K562 (cell line): Measurements from ENCODE around the gene SLC39A12. TPM values are rescaled to one million over a fixed set of nuclear protein-coding genes. Genes with fewer than 3 reads are reported as not detected.

ENCODE experiments used
- ATAC-seq: fragments of 200-7000 bp; cut with Tn5 transposase; 3 replicates; pipeline ENCODE4 v1.9.1; 2020; ENCODE audit warnings: moderate library complexity
- BruUV-seq: library from RNA; stranded (reverse); fragments of 400-500 nt; replicated peaks from 2 replicates; lab custom pipeline; 2021; lab: Mats Ljungman, UMichigan
- CTCF ChIA-PET: fragments of 300-600 bp; formaldehyde crosslinking; extraction: SDS; loops from one replicate; lab custom pipeline; 2021; ENCODE audit warnings: low intra/inter-chr PET ratio; lab: Yijun Ruan, JAX
- POLR2A ChIA-PET: fragments of 300-600, 350-650 bp; sonication (Branson Sonifier 250); formaldehyde crosslinking; extraction: SDS; loops from one replicate; lab custom pipeline; 2021; ENCODE audit warnings: antibody characterized with exemption, inconsistent platforms; lab: Yijun Ruan, JAX
- DNase-seq, 4 experiments: peaks; one replicate each; pipeline versions ENCODE4 v3.0.0 to v3.0.0-alpha.2; 2011 to 2018; ENCODE audit warnings: low spot score in 3 of 4, mixed read lengths in 3 of 4; ENCODE audit errors: extremely low read depth in 1 of 4
- FAIRE-seq: peaks from 2 replicates; lab custom pipeline; 2011; peaks lifted over from hg19 to GRCh38; lab: Jason Lieb, UNC
- H2AFZ ChIP-seq: 2 replicates; pipeline ENCODE4 v1.6.0; 2011; ENCODE audit warnings: low read depth, low read length, control low read depth, inconsistent platforms
- H3K27ac ChIP-seq: fragments of 200-600 bp; 3 replicates; pipeline ENCODE4 v1.8.0; 2011; ENCODE audit warnings: low read depth, mild to moderate bottlenecking, control low read depth, inconsistent platforms, low read length, moderate library complexity, mixed read lengths; ENCODE audit errors: extremely low read depth
- H3K27me3 ChIP-seq, 2 experiments: fragments of 300-600 bp in 1 of 2; 2 replicates in 1 of 2; 3 replicates in 1 of 2; pipeline versions ENCODE4 v1.6.0 to v1.8.0; 2011; ENCODE audit warnings: inconsistent platforms in 2 of 2, low read length in 2 of 2, mild to moderate bottlenecking in 1 of 2, mixed read lengths in 1 of 2, moderate library complexity in 1 of 2; ENCODE audit not compliant: control insufficient read depth in 2 of 2, insufficient read depth in 2 of 2
- H3K36me3 ChIP-seq: fragments of 300-600 bp; 3 replicates; pipeline ENCODE4 v1.8.0; 2011; ENCODE audit warnings: mild to moderate bottlenecking, low read length, inconsistent platforms; ENCODE audit not compliant: control insufficient read depth, insufficient read depth
- H3K4me1 ChIP-seq, 2 experiments: fragments of 200-600 bp in 1 of 2; replicated peaks in 1 of 2; 2 replicates in 1 of 2; 3 replicates in 1 of 2; pipeline versions ENCODE4 v1.5.1 to v1.8.0; 2011; ENCODE audit warnings: inconsistent platforms in 2 of 2, low read length in 2 of 2, mild to moderate bottlenecking in 1 of 2, mixed read lengths in 1 of 2, moderate library complexity in 1 of 2; ENCODE audit not compliant: control insufficient read depth in 2 of 2, insufficient read depth in 2 of 2
- H3K4me2 ChIP-seq: 2 replicates; pipeline ENCODE4 v1.6.1; 2011; ENCODE audit warnings: low read length, control low read depth, inconsistent platforms, mixed read lengths; ENCODE audit not compliant: insufficient read depth
- H3K4me3 ChIP-seq: fragments of 200-600 bp; sonication (generic), shearing (Covaris generic); 2 replicates; pipeline ENCODE4 v1.5.1; 2016; ENCODE audit warnings: control low read depth, inconsistent platforms
- H3K79me2 ChIP-seq: fragments of 200-600 bp; 3 replicates; pipeline ENCODE4 v1.8.0; 2011; ENCODE audit warnings: low read length, inconsistent platforms; ENCODE audit not compliant: control insufficient read depth, insufficient read depth
- H3K9ac ChIP-seq, 2 experiments: 2 replicates each; pipeline versions ENCODE4 v1.6.0 to v1.6.1; 2011; ENCODE audit warnings: low read depth in 2 of 2, low read length in 2 of 2, control low read depth in 1 of 2, inconsistent platforms in 1 of 2, mild to moderate bottlenecking in 1 of 2, mixed read lengths in 1 of 2; ENCODE audit not compliant: insufficient read depth in 1 of 2
- H3K9me1 ChIP-seq: one replicate; pipeline ENCODE4 v1.6.0; 2011; ENCODE audit warnings: inconsistent platforms, mild to moderate bottlenecking, low read length, moderate library complexity; ENCODE audit not compliant: control insufficient read depth, insufficient read depth
- H3K9me3 ChIP-seq: replicated peaks from 2 replicates; pipeline ENCODE4 v1.5.1; 2011; ENCODE audit warnings: low read depth, low read length, inconsistent platforms; ENCODE audit not compliant: control insufficient read depth, insufficient read depth
- H4K20me1 ChIP-seq: replicated peaks from 2 replicates; pipeline ENCODE4 v1.6.1; 2011; ENCODE audit warnings: low read length, inconsistent platforms, mixed read lengths; ENCODE audit not compliant: control insufficient read depth, insufficient read depth
- ADNP ChIP-seq: fragments of 200-800 bp; sonication (Bioruptor generic); IDR thresholded peaks from 2 replicates; pipeline ENCODE4 v1.6.1; 2016; ENCODE audit warnings: missing genetic modification characterization, missing compliant biosample characterization
- BMI1 ChIP-seq: fragments of 150-350 bp; IDR thresholded peaks from 2 replicates; pipeline ENCODE4 v1.6.1; 2014; ENCODE audit warnings: low read length
- CEBPG ChIP-seq, 3 experiments: fragments of 200-800 bp in 1 of 3; sonication (Bioruptor generic) in 1 of 3; sonication (generic) in 1 of 3; formaldehyde crosslinking in 1 of 3; IDR thresholded peaks in 2 of 3; conservative IDR thresholded peaks in 1 of 3; 2 replicates each; pipeline versions ENCODE4 v1.6.1 to v1.8.0; 2016 to 2022; ENCODE audit warnings: missing compliant biosample characterization in 2 of 3, missing genetic modification characterization in 2 of 3, mild to moderate bottlenecking in 1 of 3, missing genetic modification reagents in 1 of 3
- FOXP1 ChIP-seq: sonication (generic); formaldehyde crosslinking; IDR thresholded peaks from 2 replicates; pipeline ENCODE4 v1.8.0; 2022; ENCODE audit warnings: mild to moderate bottlenecking, missing genetic modification reagents
- GATA2 ChIP-seq: sonication (generic); formaldehyde crosslinking; IDR thresholded peaks from 2 replicates; pipeline ENCODE4 v1.4.0; 2020; ENCODE audit warnings: mild to moderate bottlenecking, missing genetic modification reagents
- ILF3 ChIP-seq: fragments of 450-650 bp; IDR thresholded peaks from 2 replicates; pipeline ENCODE4 v1.6.1; 2018; ENCODE audit warnings: antibody characterized with exemption, mild to moderate bottlenecking, moderate library complexity, borderline replicate concordance
- PHF20 ChIP-seq: fragments of 450-650 bp; IDR thresholded peaks from 2 replicates; pipeline ENCODE4 v1.6.1; 2018; ENCODE audit not compliant: partially characterized antibody
- ZBTB17 ChIP-seq: fragments of 450-650 bp; formaldehyde crosslinking; IDR thresholded peaks from 2 replicates; pipeline ENCODE4 v1.4.0; 2020; ENCODE audit warnings: mild to moderate bottlenecking
- ZEB2 ChIP-seq: fragments of 450-650 bp; IDR thresholded peaks from 2 replicates; pipeline ENCODE4 v1.6.1; 2016
- ZNF24 ChIP-seq: fragments of 450-650 bp; IDR thresholded peaks from 2 replicates; pipeline ENCODE4 v1.6.1; 2016
- WGBS: fragments of 100-300 bp; shearing (Covaris generic); methylation state at CpG from one replicate; pipeline ENCODE4 v1.1.6; 2016; ENCODE audit warnings: low coverage, mixed read lengths; ENCODE audit not compliant: insufficient coverage; ENCODE audit errors: missing lambda C conversion rate; 5-methylcytosine and 5-hydroxymethylcytosine counted together
- in situ Hi-C: fragments of 300-500 bp; cut with MboI; formaldehyde crosslinking; loops from 4 replicates; pipeline ENCODE4 v1.15.0; 2018; ENCODE audit warnings: inconsistent platforms, mixed read lengths
- intact Hi-C: fragments of 100-400 bp; cut with micrococcal nuclease; formaldehyde crosslinking; loops from 2 replicates; pipeline ENCODE4 v1.14.2; 2022
- polyA plus RNA-seq, 8 experiments: library from polyadenylated mRNA; depleted of rRNA in 4 of 8; stranded (reverse) in 5 of 8; unstranded in 3 of 8; fragments of >200 nt; fragmentation: Nextera tagmentation in 2 of 8; fragmentation: Illumina TruSeq in 1 of 8; extraction: Ambion mirVana in 2 of 8; extraction: Trizol in 1 of 8; gene quantifications; 2 replicates each; pipeline versions ENCODE4 v1.2.1 to v1.2.3, GENCODE V29; 2011 to 2014; ENCODE audit warnings: inconsistent platforms in 1 of 8, missing spikeins in 1 of 8
- total RNA-seq, 7 experiments: library from RNA; depleted of rRNA in 6 of 7; stranded (reverse); fragments of >200 nt in 6 of 7; fragmentation: Illumina TruSeq in 2 of 7; extraction: Trizol in 2 of 7; gene quantifications; 2 replicates each; pipeline versions ENCODE4 v1.2.1 to v1.2.3, GENCODE V29; 2011 to 2021; ENCODE audit warnings: low replicate concordance in 1 of 7
- TF ChIP-seq, protein P1 (sequence below): fragments of 250-450 bp; sonication (Bioruptor Pico); IDR thresholded peaks from 2 replicates; pipeline ENCODE4 v1.9.0; 2021; ENCODE audit warnings: mild to moderate bottlenecking
- TF ChIP-seq, protein P2 (sequence below), 2 experiments: fragments of 450-650 bp; IDR thresholded peaks; 2 replicates each; pipeline ENCODE4 v1.6.1; 2018; ENCODE audit warnings: mild to moderate bottlenecking in 2 of 2, low read depth in 1 of 2; ENCODE audit not compliant: partially characterized antibody in 2 of 2
- TF ChIP-seq, protein P3 (sequence below): sonication (generic); formaldehyde crosslinking; IDR thresholded peaks from 2 replicates; pipeline ENCODE4 v1.8.0; 2022; ENCODE audit warnings: missing genetic modification reagents, mild to moderate bottlenecking, borderline replicate concordance
- TF ChIP-seq, protein P4 (sequence below): sonication (generic); formaldehyde crosslinking; IDR thresholded peaks from 2 replicates; pipeline ENCODE4 v1.9.0; 2022; ENCODE audit warnings: mild to moderate bottlenecking, missing genetic modification reagents

SLC39A12 gene
- total and polyA plus RNA-seq, 9 of the 15 experiments (the other 6 are each of a cell fraction or from before 2014, with no cell fraction given), result not detected

DNA sequence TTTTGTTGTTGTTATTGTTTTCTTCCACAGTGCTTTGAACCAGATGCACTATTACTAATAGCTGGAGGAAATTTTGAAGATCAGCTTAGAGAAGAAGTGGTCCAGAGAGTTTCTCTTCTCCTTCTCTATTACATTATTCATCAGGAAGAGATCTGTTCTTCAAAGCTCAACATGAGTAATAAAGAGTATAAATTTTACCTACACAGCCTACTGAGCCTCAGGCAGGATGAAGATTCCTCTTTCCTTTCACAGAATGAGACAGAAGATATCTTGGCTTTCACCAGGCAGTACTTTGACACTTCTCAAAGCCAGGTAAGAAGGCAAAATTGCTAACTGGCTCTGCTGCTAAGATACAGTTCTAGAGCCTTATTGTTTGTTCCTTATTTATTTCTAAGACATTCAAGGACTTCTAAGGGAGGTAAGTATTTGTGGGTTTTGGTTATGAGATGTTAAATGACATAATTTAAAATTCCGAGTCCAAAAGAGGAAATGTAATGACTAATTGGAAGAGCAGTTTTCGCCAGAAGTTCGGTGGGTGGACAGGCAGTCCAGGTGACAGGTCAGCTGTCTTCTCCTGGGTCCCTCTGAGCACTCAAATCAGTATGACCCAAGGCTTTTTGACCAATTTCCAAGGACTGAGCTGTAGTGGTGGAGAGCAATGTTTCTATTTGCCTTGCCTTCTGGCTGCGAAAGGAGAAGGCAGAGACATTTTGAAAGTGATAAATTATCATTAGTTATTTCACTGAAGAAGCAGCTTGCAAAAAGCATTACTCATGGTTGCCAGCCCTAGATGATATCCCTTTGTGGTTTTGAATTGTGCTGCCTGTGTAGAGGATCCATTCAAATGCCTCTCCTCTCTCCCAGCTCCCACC is 10.1 kb downstream of the SLC39A12 start:
- Histone ChIP-seq H3K4me1 (no peaks in the 10 kb centered on the region), H3K9me1 (no peaks in the 10 kb centered on the region), H3K9me3 (no peaks in the 10 kb centered on the region), H3K4me3 (no peak overlapping the region), H3K79me2 (no peaks in the 10 kb centered on the region), H3K9ac (no peak overlapping the region), H3K4me2 (no peak overlapping the region), H3K27me3 (peaks cover 0 to 4% of the 10 kb centered on the region in 2 experiments; a peak in 3 of 5 replicates), H4K20me1 (no peaks in the 10 kb centered on the region; the same call in 1 of the 2 replicates), H3K27ac (no peak overlapping the region), H2AFZ (no peak overlapping the region), H3K36me3 (no peaks in the 10 kb centered on the region)
- ATAC-seq (no peak), FAIRE-seq (no peak), DNase-seq (no peak)
- no TSS peak for BruUV-seq
- 0% methylated on average over 4 of the region's 4 CpGs for WGBS
- in situ Hi-C loops, result no loop called here
- intact Hi-C loops, result no loop called here
- CTCF ChIA-PET, result no interaction called here
- POLR2A ChIA-PET, result interaction anchor here (0.6 kb wide), 2 partner anchors 10 to 150 kb away, joined by 3 read pairs; partner anchors contain the start of gene SLC39A12
- TF ChIP-seq BMI1, result no peak
- TF ChIP-seq FOXP1 (CRISPR knock-in tag), result no peak
- no peak for TF ChIP-seq PHF20
- TF ChIP-seq, protein P1, sequence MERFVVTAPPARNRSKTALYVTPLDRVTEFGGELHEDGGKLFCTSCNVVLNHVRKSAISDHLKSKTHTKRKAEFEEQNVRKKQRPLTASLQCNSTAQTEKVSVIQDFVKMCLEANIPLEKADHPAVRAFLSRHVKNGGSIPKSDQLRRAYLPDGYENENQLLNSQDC (CRISPR knock-in tag), result no peak
- TF ChIP-seq ADNP (tag), result no peak
- TF ChIP-seq ILF3, result no peak
- no peak for TF ChIP-seq CEBPG (CRISPR knock-in tag; IDR thresholded peaks at IDR 0.05)
- no peak for TF ChIP-seq CEBPG (tag; conservative IDR thresholded peaks at IDR 0.05 in 1 of 2, IDR thresholded peaks at IDR 0.05 in 1 of 2)
- TF ChIP-seq ZBTB17 (CRISPR knock-in tag), result no peak
- no peak for TF ChIP-seq ZNF24
- TF ChIP-seq, protein P2, sequence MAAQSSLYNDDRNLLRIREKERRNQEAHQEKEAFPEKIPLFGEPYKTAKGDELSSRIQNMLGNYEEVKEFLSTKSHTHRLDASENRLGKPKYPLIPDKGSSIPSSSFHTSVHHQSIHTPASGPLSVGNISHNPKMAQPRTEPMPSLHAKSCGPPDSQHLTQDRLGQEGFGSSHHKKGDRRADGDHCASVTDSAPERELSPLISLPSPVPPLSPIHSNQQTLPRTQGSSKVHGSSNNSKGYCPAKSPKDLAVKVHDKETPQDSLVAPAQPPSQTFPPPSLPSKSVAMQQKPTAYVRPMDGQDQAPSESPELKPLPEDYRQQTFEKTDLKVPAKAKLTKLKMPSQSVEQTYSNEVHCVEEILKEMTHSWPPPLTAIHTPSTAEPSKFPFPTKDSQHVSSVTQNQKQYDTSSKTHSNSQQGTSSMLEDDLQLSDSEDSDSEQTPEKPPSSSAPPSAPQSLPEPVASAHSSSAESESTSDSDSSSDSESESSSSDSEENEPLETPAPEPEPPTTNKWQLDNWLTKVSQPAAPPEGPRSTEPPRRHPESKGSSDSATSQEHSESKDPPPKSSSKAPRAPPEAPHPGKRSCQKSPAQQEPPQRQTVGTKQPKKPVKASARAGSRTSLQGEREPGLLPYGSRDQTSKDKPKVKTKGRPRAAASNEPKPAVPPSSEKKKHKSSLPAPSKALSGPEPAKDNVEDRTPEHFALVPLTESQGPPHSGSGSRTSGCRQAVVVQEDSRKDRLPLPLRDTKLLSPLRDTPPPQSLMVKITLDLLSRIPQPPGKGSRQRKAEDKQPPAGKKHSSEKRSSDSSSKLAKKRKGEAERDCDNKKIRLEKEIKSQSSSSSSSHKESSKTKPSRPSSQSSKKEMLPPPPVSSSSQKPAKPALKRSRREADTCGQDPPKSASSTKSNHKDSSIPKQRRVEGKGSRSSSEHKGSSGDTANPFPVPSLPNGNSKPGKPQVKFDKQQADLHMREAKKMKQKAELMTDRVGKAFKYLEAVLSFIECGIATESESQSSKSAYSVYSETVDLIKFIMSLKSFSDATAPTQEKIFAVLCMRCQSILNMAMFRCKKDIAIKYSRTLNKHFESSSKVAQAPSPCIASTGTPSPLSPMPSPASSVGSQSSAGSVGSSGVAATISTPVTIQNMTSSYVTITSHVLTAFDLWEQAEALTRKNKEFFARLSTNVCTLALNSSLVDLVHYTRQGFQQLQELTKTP (IDR thresholded peaks at IDR 0.05; ENCODE audit: low read depth in 1 of 2, partially characterized antibody in 2 of 2), result no peak
- TF ChIP-seq, protein P3, sequence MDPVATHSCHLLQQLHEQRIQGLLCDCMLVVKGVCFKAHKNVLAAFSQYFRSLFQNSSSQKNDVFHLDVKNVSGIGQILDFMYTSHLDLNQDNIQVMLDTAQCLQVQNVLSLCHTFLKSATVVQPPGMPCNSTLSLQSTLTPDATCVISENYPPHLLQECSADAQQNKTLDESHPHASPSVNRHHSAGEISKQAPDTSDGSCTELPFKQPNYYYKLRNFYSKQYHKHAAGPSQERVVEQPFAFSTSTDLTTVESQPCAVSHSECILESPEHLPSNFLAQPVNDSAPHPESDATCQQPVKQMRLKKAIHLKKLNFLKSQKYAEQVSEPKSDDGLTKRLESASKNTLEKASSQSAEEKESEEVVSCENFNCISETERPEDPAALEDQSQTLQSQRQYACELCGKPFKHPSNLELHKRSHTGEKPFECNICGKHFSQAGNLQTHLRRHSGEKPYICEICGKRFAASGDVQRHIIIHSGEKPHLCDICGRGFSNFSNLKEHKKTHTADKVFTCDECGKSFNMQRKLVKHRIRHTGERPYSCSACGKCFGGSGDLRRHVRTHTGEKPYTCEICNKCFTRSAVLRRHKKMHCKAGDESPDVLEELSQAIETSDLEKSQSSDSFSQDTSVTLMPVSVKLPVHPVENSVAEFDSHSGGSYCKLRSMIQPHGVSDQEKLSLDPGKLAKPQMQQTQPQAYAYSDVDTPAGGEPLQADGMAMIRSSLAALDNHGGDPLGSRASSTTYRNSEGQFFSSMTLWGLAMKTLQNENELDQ (CRISPR knock-in tag), result no peak
- no peak for TF ChIP-seq GATA2 (CRISPR knock-in tag)
- no peak for TF ChIP-seq ZEB2
- TF ChIP-seq, protein P4, sequence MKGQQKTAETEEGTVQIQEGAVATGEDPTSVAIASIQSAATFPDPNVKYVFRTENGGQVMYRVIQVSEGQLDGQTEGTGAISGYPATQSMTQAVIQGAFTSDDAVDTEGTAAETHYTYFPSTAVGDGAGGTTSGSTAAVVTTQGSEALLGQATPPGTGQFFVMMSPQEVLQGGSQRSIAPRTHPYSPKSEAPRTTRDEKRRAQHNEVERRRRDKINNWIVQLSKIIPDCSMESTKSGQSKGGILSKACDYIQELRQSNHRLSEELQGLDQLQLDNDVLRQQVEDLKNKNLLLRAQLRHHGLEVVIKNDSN (CRISPR knock-in tag), result no peak
